ENCODE measurements around the gene TMEM163. TPM values are rescaled to one million over a fixed set of nuclear protein-coding genes. Genes with fewer than 3 reads are reported as not detected.

TMEM163 gene
- total RNA-seq, 1 donor from 2014 or later = 6.0 TPM

DNA sequence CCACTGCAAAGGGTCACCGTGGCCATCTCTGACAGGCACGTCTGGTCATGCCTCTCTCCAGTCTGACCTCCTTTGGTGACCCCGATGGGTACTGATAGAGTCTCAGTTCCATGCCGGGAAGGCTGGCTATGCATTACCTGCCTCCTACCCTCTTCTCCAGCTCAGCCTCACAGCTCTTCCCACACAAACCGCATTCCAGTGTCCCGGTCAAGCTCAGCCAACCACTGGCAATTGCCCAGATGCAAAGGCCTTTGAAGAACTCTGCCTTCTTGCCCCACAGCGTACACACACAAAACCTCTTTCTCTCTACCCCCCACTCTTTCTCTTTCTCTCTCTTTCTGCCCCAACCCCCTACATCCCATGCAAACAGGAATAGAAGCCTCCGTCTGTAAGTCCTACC lies 37.6 kb downstream of the TMEM163 start:
- peak overlapping the region; percentile 25 for H3K27ac Mint-ChIP-seq
- H3K4me3 Mint-ChIP-seq = no peak overlapping the region
- DNase-seq (no peak), ATAC-seq (ENCODE audit: low read depth) (no peak)
- intact Hi-C loops (cut with micrococcal nuclease) = no loop called here
- TF ChIP-seq, protein P1, sequence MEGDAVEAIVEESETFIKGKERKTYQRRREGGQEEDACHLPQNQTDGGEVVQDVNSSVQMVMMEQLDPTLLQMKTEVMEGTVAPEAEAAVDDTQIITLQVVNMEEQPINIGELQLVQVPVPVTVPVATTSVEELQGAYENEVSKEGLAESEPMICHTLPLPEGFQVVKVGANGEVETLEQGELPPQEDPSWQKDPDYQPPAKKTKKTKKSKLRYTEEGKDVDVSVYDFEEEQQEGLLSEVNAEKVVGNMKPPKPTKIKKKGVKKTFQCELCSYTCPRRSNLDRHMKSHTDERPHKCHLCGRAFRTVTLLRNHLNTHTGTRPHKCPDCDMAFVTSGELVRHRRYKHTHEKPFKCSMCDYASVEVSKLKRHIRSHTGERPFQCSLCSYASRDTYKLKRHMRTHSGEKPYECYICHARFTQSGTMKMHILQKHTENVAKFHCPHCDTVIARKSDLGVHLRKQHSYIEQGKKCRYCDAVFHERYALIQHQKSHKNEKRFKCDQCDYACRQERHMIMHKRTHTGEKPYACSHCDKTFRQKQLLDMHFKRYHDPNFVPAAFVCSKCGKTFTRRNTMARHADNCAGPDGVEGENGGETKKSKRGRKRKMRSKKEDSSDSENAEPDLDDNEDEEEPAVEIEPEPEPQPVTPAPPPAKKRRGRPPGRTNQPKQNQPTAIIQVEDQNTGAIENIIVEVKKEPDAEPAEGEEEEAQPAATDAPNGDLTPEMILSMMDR (IDR thresholded peaks at IDR 0.05) = no peak
- no peaks in the 10 kb centered on the region for H3K36me3 Mint-ChIP-seq (ENCODE audit: low read depth)
- H3K27me3 Mint-ChIP-seq = no peaks in the 10 kb centered on the region
- ChIA-PET CTCF (no interaction called here), POLR2A (no interaction called here)
- peaks cover 32% of the 10 kb centered on the region for H3K4me1 Mint-ChIP-seq
- H3K9me3 Mint-ChIP-seq = no peaks in the 10 kb centered on the region

DNA sequence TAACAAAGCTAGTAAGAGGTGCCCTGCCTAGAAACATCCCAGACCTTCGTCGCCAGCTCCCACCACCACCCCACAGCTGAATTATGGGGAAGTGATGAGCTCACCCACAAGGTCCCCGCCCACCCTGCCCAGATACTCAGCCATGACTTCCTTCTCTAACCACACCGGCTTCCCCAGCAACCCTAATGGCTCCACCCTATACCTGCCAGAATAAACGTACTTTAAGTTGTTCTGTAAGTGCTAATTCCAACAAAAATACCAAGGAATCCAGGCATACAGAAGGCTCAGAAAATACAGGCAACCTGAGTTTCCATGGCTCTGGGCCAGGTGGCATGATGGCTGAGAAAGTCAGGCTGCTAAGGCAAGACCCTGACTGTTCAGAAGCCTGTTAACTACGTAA lies 39.1 kb downstream of the TMEM163 start:
- ATAC-seq (ENCODE audit: low read depth) (peak; percentile 87), DNase-seq (no peak)
- Mint-ChIP-seq H3K36me3 (ENCODE audit: low read depth) (no peaks in the 10 kb centered on the region), H3K4me3 (peak overlapping the region; percentile 68), H3K27ac (peak overlapping the region; percentile 14), H3K27me3 (no peaks in the 10 kb centered on the region), H3K9me3 (no peaks in the 10 kb centered on the region), H3K4me1 (peaks cover 32% of the 10 kb centered on the region)
- POLR2A ChIA-PET = no interaction called here
- TF ChIP-seq, protein P1 (IDR thresholded peaks at IDR 0.05) = no peak
- CTCF ChIA-PET = interaction anchor here (1.2 kb wide), 1 partner anchor 79 kb away, joined by 3 read pairs; no protein-coding TSS in a partner anchor
- intact Hi-C loops (cut with micrococcal nuclease) = no loop called here

DNA sequence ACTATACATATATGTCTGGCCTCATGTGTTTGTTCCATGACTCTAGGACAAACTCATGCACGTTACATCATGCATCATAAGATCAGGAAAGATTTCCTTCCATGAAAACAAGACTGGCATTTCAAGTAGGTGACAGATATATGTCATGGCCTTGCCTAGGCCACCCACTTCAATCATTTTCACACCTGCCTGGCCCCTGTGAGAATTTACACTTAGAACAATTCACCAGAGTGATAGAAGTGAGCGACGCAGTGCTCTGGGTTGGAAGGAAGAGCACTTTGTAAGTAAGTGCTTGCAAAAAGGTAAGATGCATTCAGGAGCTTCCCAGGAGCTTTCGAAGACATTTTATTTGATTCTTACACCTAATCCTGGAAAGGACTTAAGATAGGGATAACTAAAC lies 39.5 kb downstream of the TMEM163 start:
- peaks cover 32% of the 10 kb centered on the region for H3K4me1 Mint-ChIP-seq
- H3K27ac Mint-ChIP-seq = no peak overlapping the region
- POLR2A ChIA-PET = no interaction called here
- TF ChIP-seq, protein P1 (IDR thresholded peaks at IDR 0.05) = no peak
- CTCF ChIA-PET = interaction anchor here (1.2 kb wide), 1 partner anchor 79 kb away, joined by 3 read pairs; no protein-coding TSS in a partner anchor
- no peak for DNase-seq
- no peaks in the 10 kb centered on the region for H3K36me3 Mint-ChIP-seq (ENCODE audit: low read depth)
- H3K9me3 Mint-ChIP-seq = no peaks in the 10 kb centered on the region
- intact Hi-C loops (cut with micrococcal nuclease) = no loop called here
- H3K27me3 Mint-ChIP-seq = no peaks in the 10 kb centered on the region
- no peak for ATAC-seq (ENCODE audit: low read depth)
- no peak overlapping the region for H3K4me3 Mint-ChIP-seq

DNA sequence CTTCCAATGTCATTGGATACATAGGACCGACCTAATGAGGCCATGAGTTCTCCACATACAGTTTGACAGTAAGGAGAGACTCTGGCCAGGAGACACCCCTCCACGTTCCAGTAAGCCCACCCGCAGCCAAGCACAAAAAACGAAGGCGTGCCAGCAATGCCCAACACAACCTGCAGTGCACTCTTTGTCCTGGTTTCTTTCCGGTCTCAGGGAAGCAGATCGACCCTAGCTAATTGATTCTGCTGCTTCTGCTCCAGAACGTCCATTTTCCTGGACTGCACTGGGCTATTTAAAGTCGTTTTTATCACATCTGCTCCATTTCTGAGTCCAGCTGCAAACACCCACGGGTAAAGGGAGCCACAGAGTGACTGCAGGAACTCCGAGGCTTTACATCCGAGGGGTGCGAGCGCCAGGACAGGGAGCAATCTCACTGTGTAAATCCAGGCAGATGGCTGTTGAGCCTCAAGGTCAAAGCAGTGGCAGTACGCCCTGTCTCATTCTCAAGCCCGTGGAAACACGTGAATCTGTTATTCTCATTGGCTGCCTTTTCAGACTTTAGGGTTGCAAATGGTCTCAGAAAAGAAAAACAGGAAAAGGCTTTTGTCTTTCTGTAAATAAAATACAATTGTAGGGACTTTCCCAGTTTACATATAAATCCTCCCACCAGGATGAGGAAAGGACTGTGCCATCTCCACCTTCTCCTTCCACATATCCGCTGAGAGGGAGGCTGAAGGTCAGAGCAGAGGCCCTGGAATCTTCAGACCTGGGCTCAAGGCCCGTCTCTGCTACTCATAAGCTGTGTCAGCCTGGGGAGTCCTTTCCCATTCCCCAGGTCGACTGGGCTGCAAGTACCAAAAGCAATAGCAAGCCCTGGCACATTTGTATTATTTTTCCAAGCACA lies 40.7 kb downstream of the TMEM163 start:
- ATAC-seq (ENCODE audit: low read depth) = no peak
- no peak for DNase-seq
- Mint-ChIP-seq H3K4me1 (peaks cover 29% of the 10 kb centered on the region), H3K4me3 (no peak overlapping the region), H3K9me3 (no peaks in the 10 kb centered on the region), H3K27me3 (no peaks in the 10 kb centered on the region), H3K27ac (no peak overlapping the region), H3K36me3 (ENCODE audit: low read depth) (no peaks in the 10 kb centered on the region)
- ChIA-PET CTCF (no interaction called here), POLR2A (no interaction called here)
- TF ChIP-seq, protein P1 (IDR thresholded peaks at IDR 0.05) = no peak
- intact Hi-C loops (cut with micrococcal nuclease) = no loop called here

DNA sequence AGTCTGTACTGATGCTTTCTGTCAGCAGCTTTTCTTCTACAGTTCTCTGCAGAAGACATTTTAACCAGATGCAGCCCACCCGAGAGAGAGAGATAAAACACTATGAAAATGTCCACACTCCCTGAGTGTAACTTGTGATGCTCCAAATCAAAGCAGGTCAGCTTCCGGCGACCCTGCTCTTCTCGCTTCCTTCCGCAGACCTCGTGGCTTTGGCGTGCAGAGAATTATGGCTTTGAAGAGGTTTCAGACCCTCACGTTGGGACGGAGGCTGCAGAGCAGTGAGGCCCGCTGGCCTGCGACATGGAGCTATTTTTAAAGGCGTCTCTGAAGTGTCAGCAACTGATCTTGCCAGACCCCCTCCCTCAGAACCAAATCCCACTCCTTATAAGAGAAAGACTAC lies 41.8 kb downstream of the TMEM163 start:
- peaks cover 29% of the 10 kb centered on the region for H3K4me1 Mint-ChIP-seq
- intact Hi-C loops (cut with micrococcal nuclease) = no loop called here
- H3K4me3 Mint-ChIP-seq = no peak overlapping the region
- DNase-seq (no peak), ATAC-seq (ENCODE audit: low read depth) (no peak)
- TF ChIP-seq, protein P1 (IDR thresholded peaks at IDR 0.05) = no peak
- H3K36me3 Mint-ChIP-seq (ENCODE audit: low read depth) = no peaks in the 10 kb centered on the region
- no peaks in the 10 kb centered on the region for H3K27me3 Mint-ChIP-seq
- no peak overlapping the region for H3K27ac Mint-ChIP-seq
- POLR2A ChIA-PET = no interaction called here
- CTCF ChIA-PET = no interaction called here
- H3K9me3 Mint-ChIP-seq = no peaks in the 10 kb centered on the region

All from activated B cell treated with CpG ODN at 0.5 μM for 24 hours (primary cell).